Activated naive CD4-positive, alpha-beta T cell treated with anti-CD3 and anti-CD28 coated beads for 36 hours (primary cell): ENCODE data around the gene PRDM11. TPM values are rescaled to one million over a fixed set of nuclear protein-coding genes. Genes with fewer than 3 reads are reported as not detected.

Source experiments
- CTCF ChIA-PET: fragments of 350-600 bp; sonication (Branson Sonifier 250); formaldehyde crosslinking; loops from one replicate; lab custom pipeline; 2021; ENCODE audit warnings: antibody characterized with exemption; lab: Charles Lee
- DNase-seq: peaks from one replicate; pipeline ENCODE4 v3.0.0-alpha.2; 2020
- H3K27ac Mint-ChIP-seq: one replicate; pipeline ENCODE4 v1.8.0; 2021; ENCODE audit warnings: mild to moderate bottlenecking, mixed read lengths
- H3K27me3 Mint-ChIP-seq: one replicate; pipeline ENCODE4 v1.8.0; 2021; ENCODE audit warnings: low read depth, mixed read lengths
- H3K36me3 Mint-ChIP-seq: one replicate; pipeline ENCODE4 v1.8.0; 2021; ENCODE audit warnings: low read depth, mixed read lengths
- H3K4me1 Mint-ChIP-seq: one replicate; pipeline ENCODE4 v1.8.0; 2021; ENCODE audit warnings: low read depth, mixed read lengths
- H3K4me3 Mint-ChIP-seq: one replicate; pipeline ENCODE4 v1.8.0; 2021; ENCODE audit warnings: mild to moderate bottlenecking, moderate library complexity, mixed read lengths
- H3K9me3 Mint-ChIP-seq: one replicate; pipeline ENCODE4 v1.8.0; 2021; ENCODE audit warnings: mixed read lengths
- intact Hi-C: fragments of 100-400 bp; cut with micrococcal nuclease; formaldehyde crosslinking; loops from one replicate; pipeline ENCODE4 v1.15.1; 2023
- total RNA-seq, 2 experiments: library from RNA; stranded (reverse); gene quantifications; one replicate each; pipeline ENCODE4 v1.2.3, GENCODE V29; 2021

Gene PRDM11
- total RNA-seq, 2 experiments from 2014 or later = 0.81 to 1.3 TPM

GRCh38 chr11:45253640-45254039, 107.2 kb downstream of the PRDM11 start:
- H3K9me3 Mint-ChIP-seq = no peaks in the 10 kb centered on the region
- no peak overlapping the region for H3K27ac Mint-ChIP-seq
- DNase-seq = no peak
- no peaks in the 10 kb centered on the region for H3K27me3 Mint-ChIP-seq
- H3K4me3 Mint-ChIP-seq = no peak overlapping the region
- intact Hi-C loops = loop anchor here (5.0 kb wide), 1 partner anchor 79 kb away; no protein-coding TSS in a partner anchor
- H3K4me1 Mint-ChIP-seq = no peaks in the 10 kb centered on the region
- no peaks in the 10 kb centered on the region for H3K36me3 Mint-ChIP-seq
- CTCF ChIA-PET = interaction anchor here (1.0 to 3.0 kb wide), 4 partner anchors 13 to 143 kb away, joined by 3 to 7 read pairs (median 6); partner anchors contain the start of gene SYT13

DNA sequence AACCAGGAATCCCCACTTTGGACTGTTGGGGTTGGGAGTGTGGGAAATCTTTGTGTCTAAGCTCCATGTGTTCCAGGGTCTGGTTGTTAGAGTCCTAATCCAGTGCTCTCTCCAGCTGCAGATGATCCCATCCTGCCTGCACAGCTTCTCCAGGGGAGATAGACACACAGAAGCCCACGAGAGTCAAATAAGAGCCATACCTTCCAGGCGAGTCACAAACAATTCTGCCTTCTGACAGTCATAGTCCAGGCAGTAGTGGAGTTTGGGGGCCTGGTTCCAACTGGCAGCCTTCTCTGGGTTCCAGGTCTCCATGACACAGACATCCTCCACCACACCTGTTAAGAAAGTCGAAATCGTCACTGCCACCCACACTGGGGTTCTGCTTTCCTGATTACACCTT, 107.6 kb downstream of the PRDM11 start:
- Mint-ChIP-seq H3K36me3 (no peaks in the 10 kb centered on the region), H3K27me3 (no peaks in the 10 kb centered on the region), H3K9me3 (no peaks in the 10 kb centered on the region), H3K27ac (no peak overlapping the region), H3K4me1 (no peaks in the 10 kb centered on the region), H3K4me3 (no peak overlapping the region)
- CTCF ChIA-PET = interaction anchor here (1.0 to 3.0 kb wide), 2 partner anchors 33 to 143 kb away, joined by 6 to 7 read pairs; partner anchors contain the start of gene SYT13
- intact Hi-C loops = loop anchor here (5.0 kb wide), 1 partner anchor 78 kb away; no protein-coding TSS in a partner anchor
- no peak for DNase-seq

GRCh38 chr11:45258982-45259530, 112.6 kb downstream of the PRDM11 start:
- Mint-ChIP-seq H3K27me3 (peaks cover 7% of the 10 kb centered on the region), H3K4me1 (no peaks in the 10 kb centered on the region), H3K4me3 (no peak overlapping the region), H3K36me3 (no peaks in the 10 kb centered on the region), H3K27ac (no peak overlapping the region), H3K9me3 (no peaks in the 10 kb centered on the region)
- CTCF ChIA-PET = no interaction called here
- intact Hi-C loops = no loop called here
- no peak for DNase-seq

DNA sequence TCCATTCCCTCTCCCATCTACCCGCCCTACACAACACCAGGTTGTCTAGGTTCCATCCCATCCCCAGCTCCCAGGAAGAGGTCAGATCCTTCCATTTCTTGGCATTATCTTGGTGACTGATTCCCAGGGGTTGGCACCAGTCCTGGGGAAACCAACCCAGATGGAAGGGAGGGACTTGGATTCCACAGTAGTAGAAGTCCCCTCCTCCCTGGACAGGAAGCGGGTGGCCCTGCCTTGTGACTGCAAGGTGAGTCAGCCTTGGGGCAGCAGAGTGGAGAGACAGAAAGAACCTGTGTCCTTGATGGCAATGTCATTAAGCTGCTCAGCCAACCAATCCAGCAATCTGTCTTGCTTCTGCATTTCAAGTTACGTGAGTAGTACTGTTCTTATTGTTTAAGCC, 113.2 kb downstream of the PRDM11 start:
- H3K27me3 Mint-ChIP-seq = peaks cover 12% of the 10 kb centered on the region
- intact Hi-C loops = no loop called here
- CTCF ChIA-PET = interaction anchor here (1.2 kb wide), 1 partner anchor 76 kb away, joined by 3 read pairs; no protein-coding TSS in a partner anchor

DNA sequence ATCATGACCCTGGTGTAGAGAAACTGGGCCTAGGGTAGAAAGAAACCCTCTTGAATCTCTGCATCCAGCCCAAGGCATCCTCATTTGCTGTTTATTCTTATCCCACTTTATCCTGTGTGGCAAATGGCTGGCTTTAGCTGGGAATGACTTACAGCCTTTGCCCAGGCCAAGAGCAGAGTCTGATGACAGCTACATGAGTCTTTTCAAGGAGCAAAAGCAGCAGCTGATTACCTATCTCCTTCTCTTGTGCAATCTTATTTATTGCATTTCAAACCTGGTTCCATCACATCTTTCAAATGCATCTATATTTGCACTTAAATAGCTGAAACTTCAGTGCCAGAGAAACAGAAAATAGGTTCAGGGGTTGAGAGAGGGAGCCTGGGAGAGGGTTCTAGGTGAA, 113.6 kb downstream of the PRDM11 start:
- Mint-ChIP-seq H3K4me1 (no peaks in the 10 kb centered on the region), H3K4me3 (no peak overlapping the region), H3K9me3 (no peaks in the 10 kb centered on the region), H3K36me3 (no peaks in the 10 kb centered on the region), H3K27me3 (peaks cover 17% of the 10 kb centered on the region), H3K27ac (no peak overlapping the region)
- DNase-seq = no peak
- CTCF ChIA-PET = interaction anchor here (0.6 to 1.2 kb wide), 2 partner anchors 54 to 77 kb away, joined by 3 read pairs; no protein-coding TSS in a partner anchor
- intact Hi-C loops = no loop called here

More for the DNA sequence above, 113.2 kb downstream of the PRDM11 start:
- H3K27ac Mint-ChIP-seq = no peak overlapping the region
- H3K4me1 Mint-ChIP-seq = no peaks in the 10 kb centered on the region
- no peak for DNase-seq
- H3K4me3 Mint-ChIP-seq = no peak overlapping the region
- H3K9me3 Mint-ChIP-seq = no peaks in the 10 kb centered on the region
- no peaks in the 10 kb centered on the region for H3K36me3 Mint-ChIP-seq

DNA sequence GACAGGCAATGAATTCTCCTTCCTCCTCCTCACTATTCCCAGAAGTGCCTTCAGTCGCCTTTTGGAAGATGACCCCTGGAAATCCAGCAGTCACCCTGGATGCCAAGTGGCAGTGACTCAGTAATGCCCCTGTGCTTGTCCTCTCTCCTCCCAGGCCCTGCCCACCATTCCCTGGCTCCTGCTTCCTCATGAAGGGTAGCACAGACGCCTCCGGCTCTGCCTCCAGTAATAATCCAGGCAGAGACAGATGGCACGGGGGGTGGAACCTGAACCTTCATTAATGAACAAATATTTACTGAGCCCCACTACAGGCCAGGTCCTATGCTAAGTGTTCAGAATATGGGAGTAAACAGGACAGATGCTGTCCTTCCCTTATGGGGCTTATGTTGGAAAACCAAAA, 116.5 kb downstream of the PRDM11 start:
- Mint-ChIP-seq H3K9me3 (no peaks in the 10 kb centered on the region), H3K4me1 (no peaks in the 10 kb centered on the region), H3K27ac (no peak overlapping the region), H3K36me3 (no peaks in the 10 kb centered on the region), H3K27me3 (peaks cover 32% of the 10 kb centered on the region), H3K4me3 (no peak overlapping the region)
- intact Hi-C loops = no loop called here
- no peak for DNase-seq
- CTCF ChIA-PET = no interaction called here

DNA sequence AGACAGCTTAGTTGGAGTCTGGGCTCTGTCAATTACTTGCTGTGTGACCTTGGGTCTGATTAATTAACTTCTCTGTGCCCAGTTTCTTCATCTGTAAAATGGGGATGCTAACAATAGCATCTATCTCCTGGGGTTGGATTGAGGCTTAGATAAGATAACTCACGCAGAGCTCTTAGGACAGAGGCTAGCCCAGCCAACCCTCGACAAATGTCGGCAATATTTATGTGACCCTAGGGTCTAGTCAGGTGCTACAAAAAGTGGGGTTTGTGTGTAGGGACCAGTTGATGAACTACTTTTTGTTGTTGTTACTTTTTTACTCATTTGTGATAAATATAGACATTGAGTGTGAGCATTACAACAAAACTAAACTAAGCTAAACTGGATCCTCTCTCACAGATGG, 117.3 kb downstream of the PRDM11 start:
- H3K9me3 Mint-ChIP-seq = no peaks in the 10 kb centered on the region
- CTCF ChIA-PET = no interaction called here
- H3K27ac Mint-ChIP-seq = no peak overlapping the region
- H3K4me1 Mint-ChIP-seq = no peaks in the 10 kb centered on the region
- intact Hi-C loops = no loop called here
- H3K36me3 Mint-ChIP-seq = no peaks in the 10 kb centered on the region
- H3K27me3 Mint-ChIP-seq = peaks cover 34% of the 10 kb centered on the region
- no peak overlapping the region for H3K4me3 Mint-ChIP-seq
- DNase-seq = no peak

GRCh38 chr11:45264839-45265515, 118.5 kb downstream of the PRDM11 start:
- Mint-ChIP-seq H3K9me3 (no peaks in the 10 kb centered on the region), H3K4me1 (no peaks in the 10 kb centered on the region), H3K4me3 (no peak overlapping the region), H3K36me3 (no peaks in the 10 kb centered on the region), H3K27ac (no peak overlapping the region), H3K27me3 (peaks cover 40% of the 10 kb centered on the region)
- intact Hi-C loops = no loop called here
- CTCF ChIA-PET = no interaction called here
- no peak for DNase-seq

- H3K36me3 Mint-ChIP-seq = no peaks in the 10 kb centered on the region
- CTCF ChIA-PET = no interaction called here
- H3K4me1 Mint-ChIP-seq = no peaks in the 10 kb centered on the region
- H3K27ac Mint-ChIP-seq = no peak overlapping the region
- no peak overlapping the region for H3K4me3 Mint-ChIP-seq
- no peak for DNase-seq
- H3K27me3 Mint-ChIP-seq = peaks cover 41% of the 10 kb centered on the region
- intact Hi-C loops = no loop called here
- no peaks in the 10 kb centered on the region for H3K9me3 Mint-ChIP-seq
Measured at GRCh38 chr11:45265969-45266675, 119.7 kb downstream of the PRDM11 start.

GRCh38 chr11:45266676-45267020, 120.2 kb downstream of the PRDM11 start:
- Mint-ChIP-seq H3K4me3 (no peak overlapping the region), H3K27me3 (peaks cover 46% of the 10 kb centered on the region), H3K4me1 (no peaks in the 10 kb centered on the region), H3K9me3 (no peaks in the 10 kb centered on the region), H3K36me3 (no peaks in the 10 kb centered on the region), H3K27ac (no peak overlapping the region)
- CTCF ChIA-PET = no interaction called here
- intact Hi-C loops = no loop called here
- DNase-seq = no peak

DNA sequence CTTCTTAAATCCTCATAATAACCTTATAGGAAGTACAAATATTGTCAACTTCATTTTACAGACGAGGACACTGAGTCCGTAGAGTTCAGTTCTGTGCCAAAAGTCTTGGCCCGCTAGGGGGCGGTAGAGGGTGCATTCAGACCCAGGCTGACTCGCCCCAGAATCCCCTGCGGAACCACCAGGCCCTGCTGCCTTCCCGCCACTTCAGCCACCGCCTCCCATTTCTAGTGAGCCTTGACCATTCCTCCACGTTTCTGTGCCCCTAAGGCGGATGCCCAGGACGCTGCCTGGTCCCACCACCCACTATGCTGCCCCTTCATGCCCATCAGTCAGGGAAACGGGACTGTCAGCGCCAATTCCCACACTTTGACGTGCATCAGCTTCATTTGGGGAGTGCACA, 120.6 kb downstream of the PRDM11 start:
- CTCF ChIA-PET = no interaction called here
- no peaks in the 10 kb centered on the region for H3K9me3 Mint-ChIP-seq
- no peak overlapping the region for H3K4me3 Mint-ChIP-seq
- no peak overlapping the region for H3K27ac Mint-ChIP-seq
- no peaks in the 10 kb centered on the region for H3K36me3 Mint-ChIP-seq
- H3K27me3 Mint-ChIP-seq = peaks cover 45% of the 10 kb centered on the region
- peak; percentile 37 for DNase-seq
- H3K4me1 Mint-ChIP-seq = no peaks in the 10 kb centered on the region
- intact Hi-C loops = no loop called here

DNA sequence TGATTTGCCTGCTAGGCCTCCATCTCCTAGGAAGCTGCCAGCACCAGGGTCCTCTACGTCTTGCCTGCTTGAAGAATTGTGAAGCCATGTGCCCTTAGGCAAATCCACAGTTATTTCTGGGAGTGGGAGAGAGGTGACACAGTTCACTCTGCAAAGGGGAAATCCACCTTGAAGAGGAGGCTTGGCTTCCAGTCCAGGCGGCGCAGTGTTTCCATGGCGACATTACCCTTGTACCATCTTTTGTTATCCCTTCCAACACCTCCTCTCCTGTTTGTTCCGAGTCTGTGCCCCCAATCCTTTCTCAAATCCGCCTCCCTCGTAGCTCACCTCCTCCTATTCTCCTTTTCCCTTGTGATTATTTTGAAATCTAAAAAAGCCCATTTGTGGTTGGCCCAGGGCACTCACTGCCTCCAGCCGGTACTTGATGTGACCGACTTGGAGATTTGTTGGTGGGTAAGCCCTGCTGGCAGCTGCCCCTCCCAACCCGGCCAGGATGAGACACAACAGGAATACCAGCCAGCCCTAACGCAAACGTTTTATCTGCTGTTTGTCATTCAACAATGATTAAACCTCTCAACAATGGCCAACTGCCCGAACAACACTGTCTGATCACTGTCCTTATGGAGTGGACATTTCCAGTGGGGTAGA, 121.3 kb downstream of the PRDM11 start:
- CTCF ChIA-PET = interaction anchor here (0.6 kb wide), 1 partner anchor 744 kb away, joined by 3 read pairs; no protein-coding TSS in a partner anchor
- no peaks in the 10 kb centered on the region for H3K9me3 Mint-ChIP-seq
- H3K36me3 Mint-ChIP-seq = no peaks in the 10 kb centered on the region
- H3K4me3 Mint-ChIP-seq = no peak overlapping the region
- no peaks in the 10 kb centered on the region for H3K4me1 Mint-ChIP-seq
- no peak for DNase-seq
- intact Hi-C loops = no loop called here
- peaks cover 48% of the 10 kb centered on the region for H3K27me3 Mint-ChIP-seq
- no peak overlapping the region for H3K27ac Mint-ChIP-seq
